SU-DHL-6 (cell line): ENCODE data around the gene ALDH3A2.

ENCODE experiments used
- EZH2phosphoT487 ChIP-seq: fragments of 200-600 bp; sonication (generic), shearing (Covaris generic); conservative IDR thresholded peaks from 2 replicates; pipeline ENCODE4 v1.6.1; 2018; ENCODE audit warnings: mild to moderate bottlenecking, antibody characterized with exemption, low read length, moderate library complexity, mixed read lengths
- TF ChIP-seq, protein P1 (sequence below): fragments of 200-600 bp; sonication (generic); IDR thresholded peaks from one replicate; pipeline ENCODE4 v1.5.1; 2017; ENCODE audit warnings: antibody characterized with exemption, mild to moderate bottlenecking, low read length, moderate library complexity; ENCODE audit not compliant: insufficient read depth, poor library complexity, severe bottlenecking

- TF ChIP-seq, protein P1, sequence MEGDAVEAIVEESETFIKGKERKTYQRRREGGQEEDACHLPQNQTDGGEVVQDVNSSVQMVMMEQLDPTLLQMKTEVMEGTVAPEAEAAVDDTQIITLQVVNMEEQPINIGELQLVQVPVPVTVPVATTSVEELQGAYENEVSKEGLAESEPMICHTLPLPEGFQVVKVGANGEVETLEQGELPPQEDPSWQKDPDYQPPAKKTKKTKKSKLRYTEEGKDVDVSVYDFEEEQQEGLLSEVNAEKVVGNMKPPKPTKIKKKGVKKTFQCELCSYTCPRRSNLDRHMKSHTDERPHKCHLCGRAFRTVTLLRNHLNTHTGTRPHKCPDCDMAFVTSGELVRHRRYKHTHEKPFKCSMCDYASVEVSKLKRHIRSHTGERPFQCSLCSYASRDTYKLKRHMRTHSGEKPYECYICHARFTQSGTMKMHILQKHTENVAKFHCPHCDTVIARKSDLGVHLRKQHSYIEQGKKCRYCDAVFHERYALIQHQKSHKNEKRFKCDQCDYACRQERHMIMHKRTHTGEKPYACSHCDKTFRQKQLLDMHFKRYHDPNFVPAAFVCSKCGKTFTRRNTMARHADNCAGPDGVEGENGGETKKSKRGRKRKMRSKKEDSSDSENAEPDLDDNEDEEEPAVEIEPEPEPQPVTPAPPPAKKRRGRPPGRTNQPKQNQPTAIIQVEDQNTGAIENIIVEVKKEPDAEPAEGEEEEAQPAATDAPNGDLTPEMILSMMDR = no peak
- TF ChIP-seq EZH2phosphoT487 = no peak
Observed at GRCh38 chr17:19672009-19672750, 23.6 kb downstream of the ALDH3A2 start.
